Measurements from ENCODE around the gene RIPPLY1.
"Not testable (repeated sequence)": the region's sequence is repeated elsewhere in the genome, so short reads cannot be mapped to it uniquely, and the experiment has no call there.

RIPPLY1 gene

DNA sequence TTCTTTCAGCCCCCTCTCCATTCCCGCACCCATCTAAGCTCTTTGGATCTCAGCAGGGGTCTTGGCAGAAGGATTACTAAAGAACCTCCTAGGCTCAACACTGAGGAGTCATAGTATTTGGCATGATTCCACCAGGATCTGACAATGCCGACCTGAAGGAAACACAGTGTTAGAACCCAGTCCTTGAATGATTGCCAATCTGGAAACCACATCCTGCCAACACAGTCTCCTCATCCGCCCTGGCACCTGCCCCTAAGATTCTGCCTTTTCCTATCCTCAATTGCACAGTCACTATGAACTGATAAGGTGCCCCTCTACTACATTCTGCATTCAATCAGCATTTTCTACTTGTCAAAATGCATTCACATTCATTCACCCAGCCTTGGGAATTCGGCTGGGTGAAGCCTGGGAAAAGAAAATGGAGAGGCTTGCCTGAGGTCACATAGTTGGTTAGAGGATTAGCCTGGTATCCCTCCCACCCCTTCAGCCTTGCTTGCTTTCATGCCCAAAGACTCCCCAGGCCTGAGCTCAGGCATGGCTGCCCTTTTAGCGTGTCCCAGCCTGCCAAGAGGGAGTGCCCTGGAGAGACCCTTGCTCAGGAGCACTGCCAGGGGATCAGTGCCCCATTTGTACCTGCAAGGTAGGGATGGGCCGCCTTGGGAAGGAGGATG lies 14.8 kb upstream of the RIPPLY1 start:
- in situ Hi-C loops (cut with MboI; ENCODE audit: low sequenced_read_pairs) = no loop called here

DNA sequence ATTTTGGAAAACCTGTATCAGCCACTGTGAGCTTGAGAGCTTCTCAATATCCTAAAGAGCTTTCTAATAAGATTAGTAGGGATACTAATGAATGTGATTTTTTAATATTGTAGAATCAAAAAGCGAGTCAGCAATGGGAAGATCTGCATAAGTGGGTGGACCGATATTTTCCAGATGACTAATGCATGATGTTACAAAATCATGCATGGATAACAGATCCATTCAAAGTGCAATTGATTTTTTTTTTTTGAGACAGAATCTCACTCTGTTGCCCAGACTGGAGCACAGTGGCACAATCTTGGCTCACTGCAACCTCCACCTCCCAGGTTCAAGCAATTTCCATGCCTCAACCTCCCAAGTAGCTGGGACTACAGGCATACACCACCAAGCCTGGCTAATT lies 9.7 kb upstream of the RIPPLY1 start:
- in situ Hi-C loops (cut with MboI; ENCODE audit: low sequenced_read_pairs) = no loop called here

DNA sequence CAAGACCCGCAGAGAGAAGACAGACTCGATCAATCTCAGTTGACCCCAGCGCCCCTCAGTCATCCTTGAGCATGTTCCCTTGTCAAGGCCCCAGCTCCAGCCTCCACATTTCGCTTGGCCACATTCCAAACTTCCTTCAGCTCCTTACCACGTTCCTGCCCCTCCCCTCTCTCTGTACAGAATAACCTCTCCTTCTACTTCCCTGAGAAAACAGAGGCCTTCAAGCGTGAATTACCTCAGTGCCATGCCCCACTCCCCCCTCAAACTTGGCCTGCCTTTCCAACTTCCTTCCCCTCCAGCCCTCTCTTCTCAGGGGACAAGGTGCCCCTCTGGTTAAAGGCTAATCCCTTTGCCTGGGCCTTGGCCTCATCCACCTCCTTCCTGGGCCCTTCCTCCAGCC lies 3.2 kb upstream of the RIPPLY1 start:
- in situ Hi-C loops (cut with MboI; ENCODE audit: low sequenced_read_pairs) = no loop called here

DNA sequence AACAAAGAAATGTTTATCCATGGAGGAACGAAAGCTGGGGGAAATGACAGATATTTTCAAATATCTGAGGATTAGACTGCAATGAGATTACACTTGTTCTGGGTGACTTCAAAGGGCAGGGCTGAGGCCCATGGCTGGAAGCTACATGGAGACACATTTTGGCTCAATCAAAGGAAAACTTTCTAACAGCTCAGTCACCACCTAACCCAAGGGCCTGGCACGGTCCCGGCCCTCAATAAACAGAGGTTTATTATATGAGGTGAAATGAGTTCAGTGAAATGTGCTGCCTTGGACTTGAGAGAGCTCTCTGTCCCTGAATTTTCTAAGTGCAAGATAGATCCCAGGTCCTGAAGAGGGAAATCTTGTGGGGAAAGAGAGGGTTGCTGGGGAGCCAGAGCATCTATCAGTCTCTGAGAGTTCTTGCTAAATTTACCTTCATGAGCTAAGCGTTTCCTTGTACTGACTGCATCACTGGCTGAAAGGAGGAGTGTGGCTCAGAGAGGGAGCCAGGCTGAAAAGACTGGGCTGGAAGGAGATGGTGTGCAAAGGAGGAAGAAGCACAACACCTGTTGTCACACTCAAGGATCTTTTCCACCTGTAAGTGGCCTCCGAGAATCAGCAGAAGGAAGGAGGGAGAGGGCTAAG lies 2.0 kb upstream of the RIPPLY1 start:
- in situ Hi-C loops (cut with MboI; ENCODE audit: low sequenced_read_pairs) = no loop called here

DNA sequence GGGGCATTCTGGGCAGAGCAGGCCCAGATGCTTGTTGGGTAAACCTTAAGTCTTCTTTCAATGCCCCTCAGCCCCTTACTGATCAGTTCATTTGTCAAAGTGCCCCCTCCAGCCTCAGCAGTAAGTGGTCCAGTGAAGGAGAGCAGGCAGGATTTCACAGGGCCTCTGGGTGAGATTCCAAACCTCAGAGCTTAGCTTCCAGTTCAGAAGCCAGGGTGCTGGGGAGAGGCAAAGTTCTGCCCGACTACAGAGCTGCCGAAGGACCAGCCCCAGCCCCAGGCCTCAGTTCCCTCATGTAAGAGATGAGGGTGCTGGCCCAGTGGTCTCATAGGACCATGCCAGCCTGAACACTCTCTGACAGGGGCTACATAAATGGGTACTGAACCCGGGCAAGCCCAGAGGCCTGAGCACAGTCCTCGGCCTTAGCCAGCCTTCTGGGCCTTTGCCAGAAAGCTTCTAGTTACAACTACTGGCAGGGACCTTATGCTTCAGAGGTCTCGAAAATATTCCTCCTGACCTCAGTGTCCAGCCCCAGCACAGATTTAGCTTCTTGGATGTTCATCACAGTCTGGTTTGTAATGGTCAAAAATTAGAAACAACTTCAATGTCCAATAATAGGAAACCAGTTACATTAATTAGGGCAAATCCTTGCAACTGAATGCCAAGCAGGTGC lies 851 bp upstream of the RIPPLY1 start:
- in situ Hi-C loops (cut with MboI; ENCODE audit: low sequenced_read_pairs) = no loop called here

DNA sequence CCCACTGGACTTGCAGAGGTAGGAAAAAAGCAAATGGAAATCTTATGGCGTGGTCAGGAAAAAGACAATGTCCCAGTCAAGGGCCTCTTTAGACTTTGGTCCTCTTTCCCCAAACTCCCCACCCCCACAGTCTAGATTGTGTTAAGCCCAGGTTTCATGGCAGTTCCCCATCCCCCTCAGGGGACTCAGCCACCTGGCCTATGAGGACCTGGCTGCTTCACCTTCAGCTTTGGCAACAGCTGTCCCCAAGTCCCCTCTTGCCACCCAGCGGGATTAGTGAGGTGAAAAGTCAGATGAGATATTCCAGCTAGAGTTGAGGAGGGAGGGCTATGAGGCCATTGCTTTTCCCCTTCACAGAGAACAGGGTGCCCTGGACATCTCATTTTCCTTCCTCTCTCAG lies 457 bp downstream of the RIPPLY1 start:
- in situ Hi-C loops (cut with MboI; ENCODE audit: low sequenced_read_pairs) = no loop called here

DNA sequence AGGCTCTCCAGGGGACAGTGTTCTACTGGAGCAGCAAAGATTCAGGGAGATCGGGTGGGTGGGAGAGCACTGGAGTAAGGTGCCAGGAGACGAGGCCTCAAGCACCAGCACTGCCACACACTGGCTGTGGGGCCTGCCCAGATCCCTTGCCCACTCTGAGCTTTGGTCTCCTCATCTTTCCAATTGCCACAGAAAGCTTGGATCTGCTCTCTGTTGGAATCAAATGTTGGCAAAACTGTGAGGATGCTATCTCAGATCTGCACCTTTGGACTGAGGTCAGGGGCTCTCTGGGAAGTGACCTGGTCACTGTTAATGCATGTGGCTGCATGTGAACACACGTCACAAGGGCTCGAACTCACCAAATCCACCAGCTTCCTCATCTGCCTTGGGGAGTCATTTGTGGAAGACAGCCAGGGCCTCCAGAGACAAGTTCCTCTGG lies 1.3 kb downstream of the RIPPLY1 start:
- in situ Hi-C loops (cut with MboI; ENCODE audit: low sequenced_read_pairs) = no loop called here

DNA sequence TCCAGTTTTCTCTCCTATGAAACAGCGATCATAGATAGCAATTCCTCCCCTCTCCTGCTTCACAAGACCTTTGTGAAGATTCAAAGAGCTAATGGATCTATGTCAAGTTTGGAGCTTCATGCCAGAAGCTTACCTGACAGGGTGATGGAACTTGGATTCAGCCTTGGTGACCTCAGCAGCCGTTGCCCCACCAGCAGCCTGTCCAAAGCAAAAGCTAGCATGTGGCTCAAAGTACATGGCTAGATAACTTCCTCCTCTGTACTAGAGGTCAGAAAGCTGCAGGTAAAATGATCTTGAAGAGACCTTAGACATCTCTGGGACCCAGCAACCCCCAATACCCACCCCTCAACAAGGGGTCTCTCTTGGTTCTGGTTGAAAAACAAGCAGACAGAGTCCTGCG lies 1.8 kb downstream of the RIPPLY1 start:
- in situ Hi-C loops (cut with MboI; ENCODE audit: low sequenced_read_pairs) = no loop called here

DNA sequence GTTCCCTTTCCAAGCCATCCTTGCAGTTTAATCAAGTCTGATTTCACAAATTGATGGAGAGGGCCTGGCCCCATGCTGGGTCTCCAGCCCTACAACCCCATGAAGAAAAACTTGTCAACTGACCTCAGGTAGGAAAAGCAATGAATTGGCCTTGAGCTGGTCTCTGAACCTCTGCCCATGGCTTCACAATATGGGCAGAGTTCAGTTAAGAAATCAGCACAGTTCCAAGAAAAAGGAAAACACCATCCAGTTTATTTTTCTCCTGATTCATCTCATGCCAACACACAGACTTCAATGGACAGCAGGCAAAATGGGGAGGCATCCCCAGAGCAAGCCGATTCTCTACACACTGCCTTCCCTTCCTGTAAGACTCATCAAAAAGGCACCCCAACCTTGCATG lies 3.3 kb downstream of the RIPPLY1 start:
- in situ Hi-C loops (cut with MboI; ENCODE audit: low sequenced_read_pairs) = no loop called here

DNA sequence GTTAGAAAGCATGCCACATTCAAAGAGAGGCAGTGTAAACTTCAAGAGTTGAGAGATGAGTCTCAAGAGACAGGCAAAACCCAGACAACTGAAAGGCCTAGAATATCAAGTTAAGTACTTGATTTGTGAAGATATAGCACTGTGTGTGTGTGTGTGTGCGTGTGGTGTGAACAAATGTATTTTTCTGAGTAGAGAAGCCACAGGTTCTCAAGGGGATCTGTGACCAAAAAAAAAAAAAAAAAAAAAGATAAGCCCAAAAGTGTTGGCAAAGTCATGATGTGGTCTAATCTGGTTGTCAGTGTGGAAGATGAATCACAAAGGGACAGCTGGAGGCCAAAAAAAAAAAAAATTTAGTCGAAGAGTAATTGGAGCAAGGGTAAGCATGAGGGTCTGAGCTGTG lies 3.9 kb downstream of the RIPPLY1 start:
- in situ Hi-C loops (cut with MboI; ENCODE audit: low sequenced_read_pairs) = no loop called here

DNA sequence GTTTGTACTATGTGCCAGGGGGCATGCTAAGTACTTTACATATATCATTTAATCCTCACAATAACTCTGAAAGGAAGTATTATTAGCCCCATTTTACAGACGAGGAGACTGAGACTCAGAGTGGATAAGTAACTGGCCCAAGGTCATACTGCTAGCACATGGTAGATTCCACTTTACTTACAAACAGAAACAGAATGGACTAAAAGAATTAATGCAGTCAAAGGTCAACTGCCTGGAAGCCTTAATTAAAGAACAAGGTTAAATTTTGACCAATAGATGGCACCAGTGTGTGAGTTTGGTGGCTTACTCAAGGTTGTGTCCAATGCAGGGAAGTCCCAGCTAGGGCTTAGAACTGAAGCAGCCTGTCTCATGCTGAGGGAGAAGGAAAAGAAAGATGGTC lies 4.7 kb downstream of the RIPPLY1 start:
- in situ Hi-C loops (cut with MboI; ENCODE audit: low sequenced_read_pairs) = no loop called here

DNA sequence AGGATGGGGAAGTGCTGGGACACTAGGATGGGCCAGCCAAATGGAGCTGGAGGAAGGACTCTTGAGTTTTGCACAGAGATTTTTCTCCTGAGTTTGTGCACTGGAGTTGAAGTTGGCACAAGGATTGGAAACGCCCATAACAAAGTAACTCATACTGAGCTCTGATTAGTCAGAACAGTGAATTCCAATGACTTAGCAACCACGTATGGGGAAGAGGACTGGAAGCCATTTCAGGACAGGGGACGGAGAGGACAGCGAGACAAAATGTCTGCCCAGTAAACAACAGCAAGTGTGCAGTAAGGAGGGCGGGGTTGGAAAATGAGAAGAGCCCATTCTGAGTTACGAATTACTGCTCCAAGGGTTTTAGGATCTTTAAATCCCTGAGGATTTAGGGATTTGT lies 5.9 kb downstream of the RIPPLY1 start:
- in situ Hi-C loops (cut with MboI; ENCODE audit: low sequenced_read_pairs) = no loop called here

DNA sequence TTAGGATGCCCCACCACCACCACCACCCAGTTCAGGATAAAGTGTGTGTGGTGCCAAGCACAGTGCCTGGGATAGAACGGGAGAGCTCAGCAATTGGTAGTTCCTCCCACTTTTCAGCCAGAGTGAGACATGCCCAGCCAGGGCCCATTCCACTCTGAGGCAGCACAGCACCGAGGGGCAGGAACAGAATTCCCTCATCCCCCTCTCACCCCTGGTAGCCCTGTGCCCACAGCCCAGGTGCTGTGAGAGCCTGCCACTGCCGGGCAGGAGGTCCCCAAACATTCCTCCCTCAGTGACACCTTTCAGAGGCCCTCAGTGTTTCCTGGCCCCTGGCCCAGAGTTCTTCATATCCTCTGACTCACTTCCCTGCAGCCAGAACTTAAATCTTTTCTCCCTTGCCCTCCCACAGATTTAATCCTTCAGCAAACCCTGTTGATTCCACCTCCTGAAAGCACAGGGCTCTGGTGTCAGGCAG lies 8.1 kb downstream of the RIPPLY1 start:
- in situ Hi-C loops (cut with MboI; ENCODE audit: low sequenced_read_pairs) = no loop called here

DNA sequence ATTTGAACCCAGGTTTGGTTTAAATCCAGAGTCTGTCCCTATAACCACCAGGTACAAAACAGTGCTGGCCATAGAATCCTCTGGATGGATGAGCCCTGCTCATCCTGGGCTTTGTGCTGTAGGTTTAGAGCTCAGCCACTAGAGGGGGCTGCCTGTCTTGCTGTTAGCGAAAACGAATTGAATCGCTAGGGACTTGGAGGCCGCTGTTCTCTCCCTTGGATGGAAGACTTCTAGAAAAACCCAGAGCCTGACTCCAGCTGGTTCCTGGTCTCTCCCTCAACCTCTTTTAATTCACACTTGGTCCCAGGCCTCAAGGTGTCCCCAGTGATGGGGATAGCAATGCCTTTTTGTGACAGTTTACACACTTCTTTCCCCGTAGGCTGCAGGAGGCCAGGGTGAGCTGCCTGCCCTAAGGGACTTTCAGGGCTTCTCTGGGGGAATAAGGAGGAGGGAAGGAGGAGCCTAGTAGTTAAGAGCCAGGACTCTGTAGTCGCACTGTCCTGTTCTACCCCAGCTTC lies 8.7 kb downstream of the RIPPLY1 start:
- in situ Hi-C loops (cut with MboI; ENCODE audit: low sequenced_read_pairs) = no loop called here

DNA sequence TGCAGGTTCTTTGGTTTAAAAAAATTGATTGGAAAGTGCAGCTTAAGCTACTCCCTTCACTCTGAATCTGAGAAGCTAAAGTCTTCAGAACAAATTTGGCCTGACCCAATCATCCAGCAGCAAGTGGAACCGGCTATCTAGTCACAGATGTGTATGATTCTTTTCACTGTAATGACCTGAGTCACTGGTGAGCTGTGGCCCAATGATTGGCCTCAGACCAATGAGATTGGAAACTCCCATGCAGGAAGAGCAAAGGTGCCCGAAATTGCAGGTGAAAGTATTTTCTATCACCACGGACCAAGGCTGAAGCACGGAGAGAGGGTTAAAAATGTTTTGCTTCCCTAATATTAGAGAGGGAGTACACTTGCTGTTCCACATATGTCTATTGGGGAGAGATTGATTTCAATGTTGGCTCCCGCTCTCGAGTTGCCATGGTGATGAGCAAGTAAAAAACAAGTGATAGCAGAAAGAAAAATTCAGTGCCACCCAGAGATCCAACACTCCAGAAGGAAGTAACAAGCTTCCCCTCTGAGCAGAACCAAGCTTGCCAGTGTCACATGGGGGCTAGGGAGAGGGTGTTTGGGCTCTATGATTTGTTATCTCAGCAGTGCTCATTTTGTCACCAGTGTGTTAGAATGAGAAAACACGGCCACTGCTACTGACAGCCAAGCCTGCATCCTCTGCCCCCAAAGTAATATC lies 11.2 kb downstream of the RIPPLY1 start:
- in situ Hi-C loops (cut with MboI; ENCODE audit: low sequenced_read_pairs) = no loop called here

DNA sequence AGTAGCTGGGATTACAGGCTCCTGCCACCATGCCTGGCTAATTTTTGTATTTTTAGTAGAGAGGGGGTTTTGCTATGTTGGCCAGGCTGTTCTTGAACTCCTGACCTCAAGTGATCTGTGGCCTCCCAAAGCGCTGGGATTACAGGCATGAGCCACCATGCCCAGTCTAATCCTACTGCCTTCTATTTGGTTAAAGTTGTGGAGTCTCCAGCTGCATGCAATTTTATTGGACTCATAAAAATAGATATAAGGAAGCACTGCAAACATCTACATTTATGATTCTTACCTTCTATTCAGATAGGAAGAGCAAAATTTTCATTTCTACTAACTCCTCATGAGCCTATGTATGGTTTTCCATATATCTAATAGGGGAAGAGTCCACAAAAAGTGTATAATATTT lies 13.7 kb downstream of the RIPPLY1 start:
- in situ Hi-C loops (cut with MboI; ENCODE audit: low sequenced_read_pairs) = no loop called here

DNA sequence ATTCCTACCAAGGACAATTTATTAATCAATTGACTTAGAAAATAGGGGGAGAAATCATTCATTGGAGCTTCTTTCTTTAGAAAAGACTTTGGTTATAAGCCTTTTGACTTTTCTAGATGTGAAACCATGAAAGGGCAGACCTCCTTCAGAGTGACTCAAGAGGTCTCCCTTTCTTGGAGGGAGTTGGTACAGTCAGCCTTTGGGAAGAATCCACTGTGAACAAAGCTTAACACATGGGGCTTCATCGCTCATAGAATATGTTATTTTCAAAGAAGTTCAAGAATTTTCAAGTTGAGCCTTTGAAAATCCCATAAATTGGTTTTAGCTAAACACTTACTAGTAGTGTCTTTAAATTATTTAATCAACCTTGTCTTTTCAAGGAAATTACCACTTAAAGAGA lies 28.0 kb downstream of the RIPPLY1 start:
- in situ Hi-C loops (cut with MboI; ENCODE audit: low sequenced_read_pairs) = no loop called here

DNA sequence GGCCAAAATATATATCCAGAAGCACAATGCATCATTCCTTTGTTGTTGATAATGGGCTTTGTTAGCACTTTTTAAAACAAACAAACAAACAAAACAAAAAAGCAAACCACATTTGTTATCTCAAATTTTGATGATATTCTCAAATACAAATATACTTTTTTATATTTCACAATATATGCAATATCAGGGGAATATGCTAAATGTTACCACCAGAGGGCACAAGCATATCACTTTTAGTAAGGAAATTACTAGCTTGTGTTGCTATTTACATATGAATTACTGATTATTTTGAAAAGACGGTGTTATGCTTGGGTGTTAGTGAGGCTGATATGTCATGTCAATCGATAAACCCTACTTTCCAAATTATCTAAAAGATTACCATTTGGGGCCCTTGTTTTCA lies 29.1 kb downstream of the RIPPLY1 start:
- in situ Hi-C loops (cut with MboI; ENCODE audit: low sequenced_read_pairs) = no loop called here

DNA sequence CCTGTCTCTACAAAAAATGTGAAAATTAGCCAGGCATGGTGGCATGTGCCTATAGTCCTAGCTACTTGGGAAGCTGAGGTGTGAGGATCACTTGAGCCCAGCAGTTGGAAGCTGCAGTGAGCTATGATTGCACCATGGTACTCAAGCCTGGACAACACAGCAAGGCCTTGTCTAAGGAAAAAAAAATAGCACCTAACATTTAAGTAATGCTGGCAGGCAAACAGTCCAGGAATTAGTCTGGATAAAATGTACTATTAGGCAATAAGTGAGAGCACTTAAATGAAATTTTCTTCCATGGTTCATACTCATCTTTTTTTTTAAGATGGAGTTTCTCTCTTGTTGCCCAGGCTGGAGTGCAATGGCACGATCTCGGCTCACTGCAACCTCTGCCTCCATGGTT lies 30.3 kb downstream of the RIPPLY1 start:
- in situ Hi-C loops (cut with MboI; ENCODE audit: low sequenced_read_pairs) = not testable (repeated sequence)

DNA sequence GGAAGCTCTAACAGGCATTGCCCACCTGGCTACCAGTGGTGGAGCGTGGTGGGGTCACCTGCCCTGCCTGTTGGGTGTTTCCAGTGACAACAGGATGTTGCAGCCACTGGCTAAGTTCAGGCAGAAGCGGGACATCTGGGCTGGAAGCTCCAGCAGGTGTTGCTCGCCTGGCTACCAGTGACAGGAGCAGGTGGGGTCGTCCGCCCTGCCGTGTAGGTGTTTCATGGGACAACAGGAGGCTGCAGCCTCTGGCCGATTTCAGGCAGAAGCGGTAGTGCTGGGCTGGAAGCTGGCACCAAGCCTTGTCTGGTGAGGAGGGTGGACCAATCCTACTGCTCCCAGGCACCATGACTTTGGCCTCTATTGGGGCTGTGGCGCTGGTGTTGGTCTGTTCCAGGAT lies 39.4 kb downstream of the RIPPLY1 start:
- in situ Hi-C loops (cut with MboI; ENCODE audit: low sequenced_read_pairs) = no loop called here

DNA sequence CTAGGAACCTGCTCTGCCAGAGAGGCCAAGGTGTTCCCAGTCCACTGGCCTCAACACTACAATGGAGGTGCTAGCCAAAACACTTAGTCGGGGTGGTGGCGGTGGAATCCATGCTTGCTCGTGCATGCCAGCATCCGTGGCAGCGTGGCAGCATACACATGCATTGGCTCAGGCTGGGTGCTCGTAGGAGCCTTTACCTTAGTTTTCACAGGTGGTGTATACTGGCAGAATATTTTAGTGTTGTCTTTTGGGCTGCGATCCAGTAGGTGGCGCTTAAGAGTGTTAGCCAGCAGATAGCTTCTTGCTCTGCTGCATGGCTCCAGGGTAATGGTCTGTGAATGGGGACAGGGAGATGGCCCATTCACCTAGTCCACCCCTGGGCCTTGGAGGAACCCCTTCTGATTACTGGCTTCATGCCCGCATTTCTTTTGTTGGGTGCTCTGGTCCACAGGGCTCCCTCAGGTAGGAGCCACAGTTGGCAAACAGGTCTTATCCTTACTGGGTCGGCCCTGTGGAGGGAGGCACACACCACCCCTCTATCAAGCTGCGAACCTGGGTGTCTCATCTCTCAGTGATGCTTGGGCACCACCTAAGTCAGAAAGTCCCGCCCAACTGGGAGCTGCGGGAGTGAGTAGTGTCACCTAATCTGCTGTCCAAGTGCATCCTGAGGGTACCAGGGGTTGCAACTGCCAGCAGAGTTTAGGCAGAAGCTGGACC lies 40.0 kb downstream of the RIPPLY1 start:
- in situ Hi-C loops (cut with MboI; ENCODE audit: low sequenced_read_pairs) = no loop called here
